GM21825 (cell line): Measurements from ENCODE around the gene DUS2.

Source experiments
- ATAC-seq: cut with Tn5 transposase; IDR thresholded peaks from one replicate; pipeline ENCODE4 v1.9.1; 2021; ENCODE audit warnings: mild to moderate bottlenecking, moderate library complexity; ENCODE audit not compliant: unreplicated experiment

The DUS2 gene

GRCh38 chr16:68074850-68075555 is 51.9 kb downstream of the DUS2 start:
- peak; percentile 72 for ATAC-seq

GRCh38 chr16:68075980-68076379 is 52.9 kb downstream of the DUS2 start:
- no peak for ATAC-seq

GRCh38 chr16:68076560-68076959 is 53.5 kb downstream of the DUS2 start:
- no peak for ATAC-seq

DNA sequence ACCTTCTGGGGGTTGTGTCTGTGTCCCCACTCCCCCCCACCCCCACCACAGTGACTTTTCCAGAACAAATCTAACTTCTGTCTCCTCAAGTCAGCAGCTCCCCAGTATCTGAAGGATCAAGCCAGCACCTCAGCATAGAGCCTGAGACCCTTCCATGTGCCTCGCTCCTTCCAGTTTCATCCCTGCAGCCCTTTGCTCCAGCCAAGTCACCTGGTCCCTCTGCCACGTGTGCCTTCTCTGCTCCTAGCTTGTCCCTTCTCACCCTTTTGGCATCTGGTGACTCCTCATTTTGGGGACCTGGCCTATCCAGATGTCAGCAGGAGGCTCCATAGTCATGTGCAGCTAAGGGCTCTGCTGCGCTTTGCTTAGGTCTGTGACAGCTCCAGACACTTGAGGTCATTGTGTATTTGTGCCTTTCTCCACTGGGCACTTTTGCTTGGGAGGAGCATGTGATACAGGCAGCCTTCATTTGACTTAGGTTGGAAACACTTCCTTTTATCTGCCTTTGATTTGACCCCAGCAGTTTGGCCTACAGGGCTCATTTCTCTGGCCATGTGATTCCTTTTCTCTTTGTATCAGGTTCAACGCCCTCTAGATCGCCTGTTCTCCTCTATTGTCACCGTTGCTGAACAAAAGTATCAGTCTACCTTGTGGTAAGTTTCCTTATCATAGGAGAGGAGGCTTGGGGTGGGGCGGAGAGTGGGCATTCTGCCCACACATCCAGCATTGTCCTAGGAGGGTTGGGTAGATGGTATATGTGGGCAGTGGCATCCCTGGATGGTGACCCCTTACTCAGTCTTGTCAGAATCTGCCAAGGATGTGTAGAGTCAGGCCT is 55.0 kb downstream of the DUS2 start:
- ATAC-seq = no peak

GRCh38 chr16:68078701-68079375 is 55.8 kb downstream of the DUS2 start:
- ATAC-seq = no peak

DNA sequence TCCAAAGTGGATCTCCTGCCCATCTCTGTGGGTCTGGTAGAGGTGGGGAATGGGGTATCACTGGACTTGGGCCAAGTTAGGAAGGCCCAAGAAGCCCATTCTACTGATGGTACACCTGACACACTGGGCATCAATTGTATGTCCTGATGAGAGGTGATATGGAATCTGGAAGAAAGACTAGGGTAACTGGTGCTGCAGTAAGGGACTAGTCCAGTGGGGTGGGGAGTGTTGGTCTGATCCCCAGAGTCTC is 56.2 kb downstream of the DUS2 start:
- ATAC-seq = no peak

- no peak for ATAC-seq
Observed at GRCh38 chr16:68079626-68080344, 56.7 kb downstream of the DUS2 start.

DNA sequence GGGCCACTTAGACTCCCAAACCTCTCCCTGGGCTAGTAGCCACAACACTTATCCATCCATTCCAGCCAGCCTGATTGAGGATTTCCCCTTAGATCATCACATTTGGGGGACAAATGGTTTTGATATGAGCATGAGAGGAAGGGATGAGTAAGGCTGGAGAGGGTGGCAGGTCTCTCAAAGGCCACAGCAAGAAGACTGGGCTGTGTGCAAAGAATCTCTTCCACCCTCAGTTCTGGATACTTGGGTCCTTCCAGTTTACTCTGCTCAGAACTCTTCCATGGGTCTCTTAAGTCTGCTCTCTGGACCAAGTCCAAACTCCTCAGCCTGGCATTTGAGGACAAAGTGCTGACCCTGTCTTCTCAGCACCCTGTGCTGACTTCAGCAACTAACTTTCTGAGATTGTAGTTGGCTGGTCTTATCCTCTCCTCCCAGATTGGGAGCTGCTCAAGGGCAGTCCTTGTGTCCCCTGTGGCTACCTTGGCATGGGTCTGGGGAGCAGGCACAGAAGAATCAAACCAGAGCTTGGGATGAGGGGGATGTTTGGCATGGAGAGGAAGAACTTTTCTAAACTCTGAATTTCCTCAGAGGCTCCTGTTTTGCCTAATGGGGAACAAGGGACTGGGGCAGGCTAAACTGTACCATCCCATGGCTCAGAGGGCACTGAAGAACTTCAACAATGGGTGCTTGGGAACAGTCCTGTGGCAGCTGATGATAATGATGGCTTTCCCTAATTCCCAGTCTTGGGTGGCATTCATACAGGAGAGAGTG is 59.0 kb downstream of the DUS2 start:
- no peak for ATAC-seq

DNA sequence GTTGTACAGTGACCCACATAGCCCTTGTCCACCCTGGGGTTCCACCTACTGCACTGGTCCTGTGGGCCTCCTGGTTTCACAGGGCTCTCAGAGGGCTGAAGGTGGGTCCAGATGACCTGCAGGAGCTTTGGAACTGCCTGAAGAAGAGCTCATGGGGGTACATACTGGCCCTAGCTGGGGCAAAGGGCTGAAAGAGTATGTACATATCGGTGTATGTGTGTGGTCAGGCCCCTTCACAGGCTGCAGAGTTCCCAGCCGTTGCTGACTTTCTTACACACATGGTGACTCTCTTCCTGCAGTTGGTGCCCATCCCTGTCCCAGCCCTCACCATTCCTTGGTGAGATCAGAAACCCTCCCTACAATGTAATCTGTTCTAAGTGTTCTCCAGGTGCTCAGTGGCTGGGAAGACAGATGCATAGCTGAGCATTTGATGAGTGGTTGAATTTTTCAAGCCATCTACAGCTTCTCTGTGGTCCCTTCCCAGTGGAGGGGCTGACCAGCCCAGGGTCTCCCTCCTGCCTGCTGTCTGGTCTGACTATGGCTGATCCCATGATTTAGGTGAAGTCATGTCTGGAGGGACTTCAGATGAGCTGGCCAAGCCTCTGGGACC is 59.6 kb downstream of the DUS2 start:
- ATAC-seq = no peak

GRCh38 chr16:68083239-68083781 is 60.2 kb downstream of the DUS2 start:
- no peak for ATAC-seq

GRCh38 chr16:68083861-68084503 is 60.9 kb downstream of the DUS2 start:
- no peak for ATAC-seq

DNA sequence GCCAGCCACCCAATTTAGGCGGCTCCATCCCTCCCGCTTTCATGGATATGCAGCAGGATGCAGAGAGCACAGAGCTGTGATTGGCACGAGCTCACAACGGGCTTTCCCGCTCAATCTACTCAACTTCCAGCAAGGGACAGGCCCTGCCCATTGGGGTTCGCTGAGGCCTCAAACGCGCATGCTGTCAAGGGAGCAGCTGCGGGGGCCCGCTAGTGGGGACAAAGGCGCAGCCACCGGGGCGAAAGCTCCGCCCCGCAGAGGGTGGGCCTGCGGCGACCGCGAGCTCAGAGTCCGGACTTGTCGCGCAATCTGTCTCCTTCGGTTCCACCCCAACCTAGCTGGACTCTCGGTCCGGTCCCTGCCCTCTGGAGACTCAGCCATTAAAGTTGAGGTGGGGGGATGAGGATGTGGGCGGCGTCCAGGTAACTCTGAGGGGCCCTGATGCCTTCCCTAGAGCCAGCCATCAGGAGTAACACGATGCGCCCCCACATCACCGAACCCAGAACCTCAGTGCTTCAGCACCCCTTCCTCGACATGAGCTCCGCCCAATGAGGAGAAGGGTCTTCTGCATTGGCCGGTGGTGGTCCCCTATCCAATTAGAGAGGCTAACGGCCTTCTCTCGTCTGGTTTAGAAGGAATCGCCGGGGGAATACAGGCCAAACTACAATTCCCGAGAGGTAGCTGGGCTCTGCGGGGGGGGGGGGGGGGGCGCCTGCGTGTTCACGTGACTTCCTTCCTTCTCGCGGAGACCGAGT is 61.6 kb downstream of the DUS2 start:
- ATAC-seq = peak; percentile 54

- peak; percentile 54 for ATAC-seq
Observed at GRCh38 chr16:68085259-68086071, 62.4 kb downstream of the DUS2 start, which contains the start of gene NFATC3. Gene NFATC3, plus strand, starts transcription at chr16:68085370. Its CDS starts 312 bp downstream, at chr16:68085682.

GRCh38 chr16:68086336-68086841 is 63.3 kb downstream of the DUS2 start:
- ATAC-seq = no peak

GRCh38 chr16:68086860-68087268 is 63.8 kb downstream of the DUS2 start:
- ATAC-seq = no peak

DNA sequence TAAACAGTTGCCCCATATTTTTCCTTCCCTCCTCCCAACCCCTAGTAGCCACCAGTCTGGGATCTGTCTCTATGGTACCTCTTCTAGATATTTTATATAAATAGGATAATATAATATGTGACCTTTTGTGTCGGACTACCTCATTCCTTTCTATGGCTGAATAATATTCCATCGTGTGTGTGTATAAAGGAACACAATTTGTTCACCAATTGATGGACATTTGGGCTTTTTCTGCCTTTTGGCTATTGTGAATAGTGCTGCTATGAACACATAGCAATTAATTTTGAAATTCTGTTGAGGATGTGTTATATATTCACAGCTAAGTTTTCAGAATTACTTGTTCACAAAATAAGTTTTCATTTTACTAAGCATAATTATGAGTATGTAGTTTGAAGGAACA is 64.6 kb downstream of the DUS2 start:
- ATAC-seq = no peak

- ATAC-seq = no peak
Observed at GRCh38 chr16:68088130-68088972, 65.3 kb downstream of the DUS2 start.
